ENCODE measurements around the gene SPATS2L.

The SPATS2L gene

GRCh38 chr2:200275295-200276013 lies 31.0 kb upstream of the SPATS2L start:
- TF ChIP-seq ZBTB7A (IDR thresholded peaks at IDR 0.05; ENCODE audit: low read depth) (no peak), MAX (IDR thresholded peaks at IDR 0.05) (no peak), YY1 (IDR thresholded peaks at IDR 0.05; ENCODE audit: low read depth) (no peak), EP300 (IDR thresholded peaks at IDR 0.05; ENCODE audit: borderline replicate concordance) (no peak), EGR1 (IDR thresholded peaks at IDR 0.05) (no peak), TEAD4 (IDR thresholded peaks at IDR 0.05) (no peak), CEBPB (IDR thresholded peaks at IDR 0.05) (no peak), REST (IDR thresholded peaks at IDR 0.05; ENCODE audit: low read depth) (no peak), FOXM1 (IDR thresholded peaks at IDR 0.05; ENCODE audit: borderline replicate concordance, low read depth) (no peak), TAF1 (IDR thresholded peaks at IDR 0.05; ENCODE audit: low read depth) (no peak), RAD21 (IDR thresholded peaks at IDR 0.05; ENCODE audit: low read depth) (no peak), TCF12 (IDR thresholded peaks at IDR 0.05; ENCODE audit: low read depth) (no peak), NFIC (IDR thresholded peaks at IDR 0.05) (no peak), USF1 (IDR thresholded peaks at IDR 0.05) (no peak), CREB1 (IDR thresholded peaks at IDR 0.05; ENCODE audit: low read depth) (no peak)

- TF ChIP-seq MAX (IDR thresholded peaks at IDR 0.05): no peak
Observed at GRCh38 chr2:200276472-200276871, 30.0 kb upstream of the SPATS2L start.

- no peak for TF ChIP-seq CEBPB (IDR thresholded peaks at IDR 0.05)
- TF ChIP-seq TAF1 (IDR thresholded peaks at IDR 0.05; ENCODE audit: low read depth): no peak
- TF ChIP-seq ZBTB7A (IDR thresholded peaks at IDR 0.05; ENCODE audit: low read depth): no peak
- TF ChIP-seq REST (IDR thresholded peaks at IDR 0.05; ENCODE audit: low read depth): no peak
- TF ChIP-seq TCF12 (IDR thresholded peaks at IDR 0.05; ENCODE audit: low read depth): no peak
- TF ChIP-seq MAX (IDR thresholded peaks at IDR 0.05): no peak
- TF ChIP-seq EGR1 (IDR thresholded peaks at IDR 0.05): no peak
- TF ChIP-seq USF1 (IDR thresholded peaks at IDR 0.05): no peak
- no peak for TF ChIP-seq TEAD4 (IDR thresholded peaks at IDR 0.05)
- no peak for TF ChIP-seq NFIC (IDR thresholded peaks at IDR 0.05)
- no peak for TF ChIP-seq CREB1 (IDR thresholded peaks at IDR 0.05; ENCODE audit: low read depth)
- no peak for TF ChIP-seq RAD21 (IDR thresholded peaks at IDR 0.05; ENCODE audit: low read depth)
- TF ChIP-seq EP300 (IDR thresholded peaks at IDR 0.05; ENCODE audit: borderline replicate concordance): no peak
- TF ChIP-seq YY1 (IDR thresholded peaks at IDR 0.05; ENCODE audit: low read depth): no peak
- no peak for TF ChIP-seq FOXM1 (IDR thresholded peaks at IDR 0.05; ENCODE audit: borderline replicate concordance, low read depth)
Observed at GRCh38 chr2:200278694-200279316, 27.7 kb upstream of the SPATS2L start.

- TF ChIP-seq EGR1 (IDR thresholded peaks at IDR 0.05) (no peak), TCF12 (IDR thresholded peaks at IDR 0.05; ENCODE audit: low read depth) (no peak), RAD21 (IDR thresholded peaks at IDR 0.05; ENCODE audit: low read depth) (no peak), EP300 (IDR thresholded peaks at IDR 0.05; ENCODE audit: borderline replicate concordance) (no peak), NFIC (IDR thresholded peaks at IDR 0.05) (no peak), TAF1 (IDR thresholded peaks at IDR 0.05; ENCODE audit: low read depth) (no peak), FOXM1 (IDR thresholded peaks at IDR 0.05; ENCODE audit: borderline replicate concordance, low read depth) (no peak), REST (IDR thresholded peaks at IDR 0.05; ENCODE audit: low read depth) (no peak)
Observed at GRCh38 chr2:200279857-200280256, 26.6 kb upstream of the SPATS2L start.

All from Ishikawa (cell line).